Measurements from ENCODE around the gene EIPR1.

DNA sequence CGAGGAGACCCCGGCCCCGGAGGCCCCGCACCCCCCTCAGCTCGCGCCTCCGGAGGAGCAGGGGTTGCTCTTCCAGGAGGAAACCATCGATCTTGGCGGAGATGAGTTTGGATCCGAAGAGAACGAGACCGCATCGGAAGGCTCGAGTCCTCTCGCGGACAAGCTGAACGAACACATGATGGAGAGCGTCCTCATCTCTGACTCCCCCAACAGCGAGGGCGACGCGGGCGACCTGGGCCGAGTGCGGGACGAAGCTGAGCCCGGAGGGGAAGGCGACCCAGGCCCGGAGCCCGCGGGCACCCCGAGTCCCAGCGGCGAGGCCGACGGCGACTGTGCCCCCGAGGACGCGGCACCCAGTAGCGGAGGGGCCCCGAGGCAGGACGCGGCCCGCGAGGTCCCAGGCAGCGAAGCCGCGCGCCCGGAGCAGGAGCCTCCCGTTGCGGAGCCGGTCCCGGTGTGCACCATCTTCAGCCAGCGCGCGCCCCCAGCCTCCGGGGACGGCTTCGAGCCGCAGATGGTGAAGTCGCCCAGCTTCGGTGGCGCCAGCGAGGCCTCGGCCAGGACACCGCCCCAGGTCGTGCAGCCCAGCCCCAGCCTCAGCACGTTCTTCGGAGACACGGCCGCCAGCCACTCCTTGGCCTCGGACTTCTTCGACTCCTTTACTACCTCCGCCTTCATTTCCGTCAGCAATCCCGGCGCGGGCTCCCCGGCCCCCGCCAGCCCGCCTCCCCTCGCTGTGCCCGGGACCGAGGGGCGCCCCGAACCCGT is 10.2 kb upstream of the EIPR1 start:
- TF ChIP-seq, protein P1, sequence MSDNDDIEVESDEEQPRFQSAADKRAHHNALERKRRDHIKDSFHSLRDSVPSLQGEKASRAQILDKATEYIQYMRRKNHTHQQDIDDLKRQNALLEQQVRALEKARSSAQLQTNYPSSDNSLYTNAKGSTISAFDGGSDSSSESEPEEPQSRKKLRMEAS (IDR thresholded peaks at IDR 0.05): no peak
- TF ChIP-seq ZNF205 (CRISPR knock-in tag; IDR thresholded peaks at IDR 0.05): no peak
- TF ChIP-seq HMG20B (CRISPR knock-in tag; conservative IDR thresholded peaks at IDR 0.05): no peak
- TF ChIP-seq, protein P2, sequence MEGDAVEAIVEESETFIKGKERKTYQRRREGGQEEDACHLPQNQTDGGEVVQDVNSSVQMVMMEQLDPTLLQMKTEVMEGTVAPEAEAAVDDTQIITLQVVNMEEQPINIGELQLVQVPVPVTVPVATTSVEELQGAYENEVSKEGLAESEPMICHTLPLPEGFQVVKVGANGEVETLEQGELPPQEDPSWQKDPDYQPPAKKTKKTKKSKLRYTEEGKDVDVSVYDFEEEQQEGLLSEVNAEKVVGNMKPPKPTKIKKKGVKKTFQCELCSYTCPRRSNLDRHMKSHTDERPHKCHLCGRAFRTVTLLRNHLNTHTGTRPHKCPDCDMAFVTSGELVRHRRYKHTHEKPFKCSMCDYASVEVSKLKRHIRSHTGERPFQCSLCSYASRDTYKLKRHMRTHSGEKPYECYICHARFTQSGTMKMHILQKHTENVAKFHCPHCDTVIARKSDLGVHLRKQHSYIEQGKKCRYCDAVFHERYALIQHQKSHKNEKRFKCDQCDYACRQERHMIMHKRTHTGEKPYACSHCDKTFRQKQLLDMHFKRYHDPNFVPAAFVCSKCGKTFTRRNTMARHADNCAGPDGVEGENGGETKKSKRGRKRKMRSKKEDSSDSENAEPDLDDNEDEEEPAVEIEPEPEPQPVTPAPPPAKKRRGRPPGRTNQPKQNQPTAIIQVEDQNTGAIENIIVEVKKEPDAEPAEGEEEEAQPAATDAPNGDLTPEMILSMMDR (CRISPR knock-in tag; IDR thresholded peaks at IDR 0.05): no peak

Data from HepG2 (cell line).